ENCODE results near the gene RHEX.

Gene RHEX

GRCh38 chr1:206083750-206084149 lies 30.8 kb downstream of the RHEX start:
- no peak for DNase-seq (ENCODE audit: extremely low read depth in 1 of 2, low read depth in 1 of 2)

- DNase-seq (ENCODE audit: extremely low read depth in 1 of 2, low read depth in 1 of 2): no peak
These were observed 34.1 kb downstream of the RHEX start for GRCh38 chr1:206087091-206087490.

GRCh38 chr1:206089341-206089740 lies 36.4 kb downstream of the RHEX start:
- no peak for DNase-seq (ENCODE audit: extremely low read depth in 1 of 2, low read depth in 1 of 2)

GRCh38 chr1:206094024-206094423 lies 41.1 kb downstream of the RHEX start:
- no peak for DNase-seq (ENCODE audit: extremely low read depth in 1 of 2, low read depth in 1 of 2)

GRCh38 chr1:206097381-206097780 lies 44.4 kb downstream of the RHEX start:
- DNase-seq (ENCODE audit: extremely low read depth in 1 of 2, low read depth in 1 of 2): no peak

- DNase-seq (ENCODE audit: extremely low read depth in 1 of 2, low read depth in 1 of 2): no peak
These were observed 45.4 kb downstream of the RHEX start for GRCh38 chr1:206098242-206098919.

GRCh38 chr1:206100226-206100815 lies 47.3 kb downstream of the RHEX start:
- no peak for DNase-seq (ENCODE audit: extremely low read depth in 1 of 2, low read depth in 1 of 2)

GRCh38 chr1:206101351-206102045 lies 48.5 kb downstream of the RHEX start:
- DNase-seq (ENCODE audit: extremely low read depth in 1 of 2, low read depth in 1 of 2): no peak

GRCh38 chr1:206102292-206102936 lies 49.4 kb downstream of the RHEX start:
- DNase-seq (ENCODE audit: extremely low read depth in 1 of 2, low read depth in 1 of 2): no peak

GRCh38 chr1:206103979-206104378 lies 51.0 kb downstream of the RHEX start:
- DNase-seq (ENCODE audit: extremely low read depth in 1 of 2, low read depth in 1 of 2): no peak

- DNase-seq (ENCODE audit: extremely low read depth in 1 of 2, low read depth in 1 of 2): no peak
These were observed 52.6 kb downstream of the RHEX start for GRCh38 chr1:206105464-206105995.

GRCh38 chr1:206106328-206107167 lies 53.6 kb downstream of the RHEX start:
- peak; percentile 34 to 57 for DNase-seq (ENCODE audit: extremely low read depth in 1 of 2, low read depth in 1 of 2)

- no peak for DNase-seq (ENCODE audit: extremely low read depth in 1 of 2, low read depth in 1 of 2)
These were observed 54.2 kb downstream of the RHEX start for GRCh38 chr1:206107168-206107544.

- DNase-seq (ENCODE audit: extremely low read depth in 1 of 2, low read depth in 1 of 2): no peak
These were observed 55.7 kb downstream of the RHEX start for GRCh38 chr1:206108635-206109034.

- DNase-seq (ENCODE audit: extremely low read depth in 1 of 2, low read depth in 1 of 2): no peak
These were observed 56.7 kb downstream of the RHEX start for GRCh38 chr1:206109718-206110117.

GRCh38 chr1:206110161-206110560 lies 57.2 kb downstream of the RHEX start:
- no peak for DNase-seq (ENCODE audit: extremely low read depth in 1 of 2, low read depth in 1 of 2)

- DNase-seq (ENCODE audit: extremely low read depth in 1 of 2, low read depth in 1 of 2): no peak
These were observed 57.8 kb downstream of the RHEX start for GRCh38 chr1:206110820-206111219.

GRCh38 chr1:206111271-206111927 lies 58.4 kb downstream of the RHEX start:
- DNase-seq (ENCODE audit: extremely low read depth in 1 of 2, low read depth in 1 of 2): no peak

- DNase-seq (ENCODE audit: extremely low read depth in 1 of 2, low read depth in 1 of 2): no peak
These were observed 59.8 kb downstream of the RHEX start for GRCh38 chr1:206112600-206113301.

Measured in activated CD8-positive, alpha-beta memory T cell treated with anti-CD3 and anti-CD28 coated beads for 1 hour (primary cell).